GM18502 (cell line): ENCODE results near the gene AFF3.
"Not testable (repeated sequence)": the region's sequence is repeated elsewhere in the genome, so short reads cannot be mapped to it uniquely, and the experiment has no call there.

ENCODE experiments used
- ATAC-seq: cut with Tn5 transposase; IDR thresholded peaks from one replicate; pipeline ENCODE4 v1.9.1; 2021; ENCODE audit warnings: mild to moderate bottlenecking; ENCODE audit not compliant: unreplicated experiment, poor library complexity

The AFF3 gene

GRCh38 chr2:99777656-99778290 is 364.6 kb downstream of the AFF3 start:
- no peak for ATAC-seq

- ATAC-seq: no peak
These were observed 365.3 kb downstream of the AFF3 start for GRCh38 chr2:99776906-99777646.

- ATAC-seq: no peak
These were observed 366.0 kb downstream of the AFF3 start for GRCh38 chr2:99776206-99776905.

- ATAC-seq: no peak
These were observed 366.8 kb downstream of the AFF3 start for GRCh38 chr2:99775585-99775984.

- ATAC-seq: not testable (repeated sequence)
These were observed 368.7 kb downstream of the AFF3 start for GRCh38 chr2:99773642-99774041.

- no peak for ATAC-seq
These were observed 369.6 kb downstream of the AFF3 start for GRCh38 chr2:99772591-99773331.

- no peak for ATAC-seq
These were observed 370.6 kb downstream of the AFF3 start for GRCh38 chr2:99771681-99772333.

GRCh38 chr2:99770876-99771275 is 371.5 kb downstream of the AFF3 start:
- ATAC-seq: no peak

- no peak for ATAC-seq
These were observed 376.6 kb downstream of the AFF3 start for GRCh38 chr2:99765731-99766318.

GRCh38 chr2:99763764-99764163 is 378.6 kb downstream of the AFF3 start:
- ATAC-seq: no peak

- ATAC-seq: no peak
These were observed 379.7 kb downstream of the AFF3 start for GRCh38 chr2:99762714-99763113.

- no peak for ATAC-seq
These were observed 384.7 kb downstream of the AFF3 start for GRCh38 chr2:99757611-99758114.

- ATAC-seq: no peak
These were observed 386.3 kb downstream of the AFF3 start for GRCh38 chr2:99756059-99756458.

- ATAC-seq: no peak
These were observed 388.2 kb downstream of the AFF3 start for GRCh38 chr2:99754210-99754609.

- no peak for ATAC-seq
These were observed 388.9 kb downstream of the AFF3 start for GRCh38 chr2:99753505-99753904.

- no peak for ATAC-seq
These were observed 394.0 kb downstream of the AFF3 start for GRCh38 chr2:99748344-99748743.

- no peak for ATAC-seq
These were observed 394.5 kb downstream of the AFF3 start for GRCh38 chr2:99747842-99748241.

- no peak for ATAC-seq
These were observed 399.2 kb downstream of the AFF3 start for GRCh38 chr2:99743146-99743545.

- ATAC-seq: no peak
These were observed 404.9 kb downstream of the AFF3 start for GRCh38 chr2:99737537-99737936.

- no peak for ATAC-seq
These were observed 406.6 kb downstream of the AFF3 start for GRCh38 chr2:99735753-99736152.
